SK-N-MC (cell line): ENCODE data around the gene MORN2.

Experiments
- DNase-seq: peaks from one replicate; pipeline ENCODE4 v3.0.0-alpha.2; 2011; ENCODE audit warnings: low read depth, low spot score
- H3K27ac ChIP-seq: fragments of 200-600 bp; sonication (generic); 2 replicates; pipeline ENCODE4 v1.5.1; 2016; ENCODE audit warnings: mixed run types
- H3K36me3 ChIP-seq: fragments of 200-600 bp; sonication (generic); 2 replicates; pipeline ENCODE4 v1.6.1; 2017; ENCODE audit warnings: antibody characterized with exemption, low read length, mixed read lengths; ENCODE audit not compliant: insufficient read depth
- H3K4me3 ChIP-seq: fragments of 200-600 bp; sonication (generic); 2 replicates; pipeline ENCODE4 v1.5.1; 2016
- H3K9ac ChIP-seq: fragments of 200-600 bp; sonication (generic); 2 replicates; pipeline ENCODE4 v1.8.0; 2017; ENCODE audit warnings: mixed run types, mixed read lengths; ENCODE audit not compliant: insufficient read length
- H3K9me3 ChIP-seq: fragments of 200-600 bp; sonication (generic); 2 replicates; pipeline ENCODE4 v1.6.1; 2017; ENCODE audit warnings: low read depth, mild to moderate bottlenecking, antibody characterized with exemption, low read length, moderate library complexity, mixed read lengths
- EZH2 ChIP-seq: fragments of 200-600 bp; sonication (generic); IDR thresholded peaks from one replicate; pipeline ENCODE4 v1.6.1; 2017; ENCODE audit warnings: antibody characterized with exemption
- FOXP2 ChIP-seq: optimal IDR thresholded peaks from 2 replicates; pipeline ENCODE3; 2011; ENCODE audit warnings: mild to moderate bottlenecking, moderate library complexity; ENCODE audit not compliant: insufficient read depth; ENCODE audit errors: extremely low read length, control extremely low read depth
- POLR2AphosphoS5 ChIP-seq: IDR thresholded peaks from 2 replicates; pipeline ENCODE4 v1.6.1; 2012; ENCODE audit warnings: mild to moderate bottlenecking, low read depth, low read length, borderline replicate concordance

The MORN2 gene

GRCh38 chr2:38886063-38886462, 10.3 kb downstream of the MORN2 start:
- H3K4me3 ChIP-seq, result no peak overlapping the region
- no peak for DNase-seq
- H3K9ac ChIP-seq, result no peak overlapping the region
- TF ChIP-seq FOXP2, result no peak
- no peak for TF ChIP-seq EZH2
- TF ChIP-seq POLR2AphosphoS5, result no peak
- no peak overlapping the region for H3K27ac ChIP-seq
- no peaks in the 10 kb centered on the region for H3K9me3 ChIP-seq
- H3K36me3 ChIP-seq, result no peaks in the 10 kb centered on the region

GRCh38 chr2:38887347-38887746, 11.6 kb downstream of the MORN2 start:
- DNase-seq, result no peak
- TF ChIP-seq POLR2AphosphoS5, result no peak
- no peak for TF ChIP-seq EZH2
- TF ChIP-seq FOXP2, result no peak
- Histone ChIP-seq H3K9ac (no peak overlapping the region), H3K4me3 (no peak overlapping the region), H3K27ac (no peak overlapping the region), H3K9me3 (no peaks in the 10 kb centered on the region), H3K36me3 (no peaks in the 10 kb centered on the region)

- Histone ChIP-seq H3K9me3 (no peaks in the 10 kb centered on the region), H3K4me3 (no peak overlapping the region), H3K27ac (no peak overlapping the region), H3K9ac (no peak overlapping the region), H3K36me3 (no peaks in the 10 kb centered on the region)
- TF ChIP-seq FOXP2 (no peak), POLR2AphosphoS5 (no peak), EZH2 (no peak)
- no peak for DNase-seq
Measured at GRCh38 chr2:38887902-38888554, 12.3 kb downstream of the MORN2 start.

GRCh38 chr2:38889045-38889444, 13.3 kb downstream of the MORN2 start:
- Histone ChIP-seq H3K4me3 (no peak overlapping the region), H3K9me3 (no peaks in the 10 kb centered on the region), H3K36me3 (no peaks in the 10 kb centered on the region), H3K9ac (no peak overlapping the region), H3K27ac (no peak overlapping the region)
- DNase-seq, result no peak
- TF ChIP-seq FOXP2 (no peak), POLR2AphosphoS5 (no peak), EZH2 (no peak)

- TF ChIP-seq POLR2AphosphoS5, result no peak
- TF ChIP-seq FOXP2, result no peak
- TF ChIP-seq EZH2, result no peak
- Histone ChIP-seq H3K4me3 (no peak within 1 kb of the TSS), H3K9ac (no peak within 1 kb of the TSS), H3K36me3 (no peaks in the 10 kb centered on the region), H3K27ac (no peak within 1 kb of the TSS), H3K9me3 (no peaks in the 10 kb centered on the region)
- no peak for DNase-seq
Measured at GRCh38 chr2:38889575-38889974, 13.8 kb downstream of the MORN2 start, which contains the start of gene ARHGEF33. Gene ARHGEF33, plus strand, starts transcription at chr2:38889875. Its CDS starts 29,573 bp downstream, at chr2:38919448.

- Histone ChIP-seq H3K9ac (no peak overlapping the region), H3K27ac (no peak overlapping the region), H3K4me3 (no peak overlapping the region), H3K36me3 (no peaks in the 10 kb centered on the region), H3K9me3 (no peaks in the 10 kb centered on the region)
- no peak for TF ChIP-seq POLR2AphosphoS5
- TF ChIP-seq EZH2, result no peak
- TF ChIP-seq FOXP2, result no peak
- no peak for DNase-seq
Measured at GRCh38 chr2:38892819-38893218, 17.0 kb downstream of the MORN2 start.

GRCh38 chr2:38898256-38898655, 22.5 kb downstream of the MORN2 start:
- DNase-seq, result no peak
- no peak for TF ChIP-seq EZH2
- H3K9ac ChIP-seq, result no peak overlapping the region
- H3K4me3 ChIP-seq, result no peak overlapping the region
- no peaks in the 10 kb centered on the region for H3K9me3 ChIP-seq
- H3K27ac ChIP-seq, result no peak overlapping the region
- H3K36me3 ChIP-seq, result no peaks in the 10 kb centered on the region

GRCh38 chr2:38900726-38901125, 24.9 kb downstream of the MORN2 start:
- no peak for TF ChIP-seq EZH2
- TF ChIP-seq FOXP2, result no peak
- no peak for TF ChIP-seq POLR2AphosphoS5
- no peak for DNase-seq
- H3K4me3 ChIP-seq, result no peak overlapping the region

GRCh38 chr2:38905251-38905650, 29.5 kb downstream of the MORN2 start:
- Histone ChIP-seq H3K9me3 (no peaks in the 10 kb centered on the region), H3K27ac (no peak overlapping the region)
- TF ChIP-seq EZH2 (no peak), POLR2AphosphoS5 (no peak), FOXP2 (no peak)

More at GRCh38 chr2:38900726-38901125, 24.9 kb downstream of the MORN2 start:
- no peak overlapping the region for H3K27ac ChIP-seq
- no peak overlapping the region for H3K9ac ChIP-seq
- no peaks in the 10 kb centered on the region for H3K36me3 ChIP-seq
- no peaks in the 10 kb centered on the region for H3K9me3 ChIP-seq

More at GRCh38 chr2:38905251-38905650, 29.5 kb downstream of the MORN2 start:
- DNase-seq, result no peak
- Histone ChIP-seq H3K4me3 (no peak overlapping the region), H3K36me3 (no peaks in the 10 kb centered on the region), H3K9ac (no peak overlapping the region)
